ENCODE results near the gene COMMD6.

Gene COMMD6

DNA sequence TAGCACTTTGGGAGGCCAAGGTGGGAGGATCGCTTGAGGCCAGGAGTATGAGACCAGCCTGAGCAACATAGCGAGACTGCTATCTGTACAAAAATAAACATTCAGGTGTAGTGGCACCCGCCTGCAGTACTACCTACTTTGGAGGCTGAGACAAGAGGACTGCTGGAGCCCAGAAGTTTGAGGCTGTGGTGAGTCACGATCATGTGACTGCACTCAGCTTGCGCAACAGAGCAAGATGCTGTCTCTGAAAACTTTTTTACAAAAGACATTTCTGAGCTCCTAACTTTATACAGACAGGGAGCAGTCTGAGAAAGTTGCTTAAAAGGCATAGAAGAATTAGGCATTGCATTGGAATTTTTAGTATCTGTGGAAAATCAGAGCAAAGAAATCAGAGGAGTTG, 45.3 kb downstream of the COMMD6 start:
- Histone ChIP-seq H3K36me3 (ENCODE audit: insufficient read depth, insufficient read length, low read length) (no peaks in the 10 kb centered on the region), H3K27me3 (ENCODE audit: insufficient read depth, insufficient read length) (no peaks in the 10 kb centered on the region), H3K9ac (ENCODE audit: insufficient read length, low read depth) (no peak overlapping the region), H3K4me1 (ENCODE audit: insufficient read depth, insufficient read length) (no peaks in the 10 kb centered on the region), H3K4me3 (ENCODE audit: insufficient read length, low read depth) (no peak overlapping the region), H3K9me3 (ENCODE audit: insufficient read depth, low read length) (0 out of 2 replicates have a peak, but pooled peaks cover 4% of the 10 kb centered on the region)
- TF ChIP-seq ZNF274 (IDR thresholded peaks at IDR 0.05; ENCODE audit: low read depth, low read length): no peak
- no peak for TF ChIP-seq YY1 (IDR thresholded peaks at IDR 0.05; ENCODE audit: insufficient read depth, insufficient read length)
- TF ChIP-seq SUZ12 (IDR thresholded peaks at IDR 0.05; ENCODE audit: extremely low read depth, insufficient read depth, insufficient read length): no peak
- DNase-seq (ENCODE audit: low read depth, low spot score): no peak

DNA sequence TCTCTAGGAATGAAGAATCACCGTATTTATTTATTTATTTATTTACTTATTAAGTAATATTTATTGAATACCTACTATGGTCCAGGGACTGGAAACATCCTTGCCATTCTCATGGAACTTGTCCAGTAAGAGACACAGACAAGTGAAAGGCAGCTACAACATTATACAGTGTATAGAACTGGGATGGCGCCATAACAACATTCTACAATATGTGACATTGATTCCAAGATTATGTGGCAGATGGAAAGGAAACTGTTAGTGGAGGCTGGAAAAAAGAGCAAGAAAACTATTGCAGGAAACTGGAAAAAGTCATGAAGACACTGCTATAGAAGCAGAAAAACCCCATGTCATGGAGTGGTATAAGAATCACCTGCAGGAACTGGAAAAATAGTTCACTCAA, 46.3 kb downstream of the COMMD6 start:
- H3K36me3 ChIP-seq (ENCODE audit: insufficient read depth, insufficient read length, low read length): no peaks in the 10 kb centered on the region
- H3K9ac ChIP-seq (ENCODE audit: insufficient read length, low read depth): no peak overlapping the region
- no peaks in the 10 kb centered on the region for H3K27me3 ChIP-seq (ENCODE audit: insufficient read depth, insufficient read length)
- H3K4me3 ChIP-seq (ENCODE audit: insufficient read length, low read depth): no peak overlapping the region
- DNase-seq (ENCODE audit: low read depth, low spot score): no peak
- TF ChIP-seq SUZ12 (IDR thresholded peaks at IDR 0.05; ENCODE audit: extremely low read depth, insufficient read depth, insufficient read length) (no peak), YY1 (IDR thresholded peaks at IDR 0.05; ENCODE audit: insufficient read depth, insufficient read length) (no peak), ZNF274 (IDR thresholded peaks at IDR 0.05; ENCODE audit: low read depth, low read length) (no peak)
- H3K4me1 ChIP-seq (ENCODE audit: insufficient read depth, insufficient read length): no peaks in the 10 kb centered on the region
- 0 out of 2 replicates have a peak, but pooled peaks cover 4% of the 10 kb centered on the region for H3K9me3 ChIP-seq (ENCODE audit: insufficient read depth, low read length)

DNA sequence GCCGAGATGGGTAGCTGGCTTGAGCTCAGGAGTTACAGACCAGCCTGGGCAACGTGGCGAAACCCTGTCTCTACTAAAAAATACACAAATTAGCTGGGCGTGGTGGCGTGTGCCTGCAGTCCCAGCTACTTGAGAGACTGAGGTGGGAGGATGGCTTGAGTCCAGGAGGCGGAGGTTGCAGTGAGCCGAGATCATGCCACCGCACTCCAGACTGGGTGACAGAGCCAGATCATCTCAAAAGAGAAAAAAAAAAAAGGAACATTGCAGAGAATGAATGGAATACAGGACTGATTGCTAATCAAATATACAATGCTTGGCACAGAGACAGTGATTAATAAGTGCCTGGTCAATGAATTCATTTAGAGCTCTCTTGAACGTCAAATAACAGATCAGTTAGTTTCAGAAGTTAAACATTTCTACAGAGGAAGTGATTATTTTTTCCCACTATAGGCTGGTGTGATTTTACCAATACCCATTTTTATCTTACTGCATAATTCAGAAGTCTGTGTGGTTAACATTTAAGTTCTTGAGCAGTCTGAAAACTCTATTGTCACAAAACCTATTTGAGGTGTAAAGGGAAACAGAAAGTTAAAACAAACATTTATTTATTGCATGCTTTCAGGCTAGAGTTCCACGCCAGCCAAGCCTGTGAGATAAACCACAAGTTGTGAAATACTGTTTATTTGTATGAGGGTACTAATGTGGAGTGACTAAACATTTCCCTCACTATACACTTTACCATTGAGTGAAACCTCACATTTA, 48.0 kb downstream of the COMMD6 start:
- no peak overlapping the region for H3K9ac ChIP-seq (ENCODE audit: insufficient read length, low read depth)
- DNase-seq (ENCODE audit: low read depth, low spot score): no peak

DNA sequence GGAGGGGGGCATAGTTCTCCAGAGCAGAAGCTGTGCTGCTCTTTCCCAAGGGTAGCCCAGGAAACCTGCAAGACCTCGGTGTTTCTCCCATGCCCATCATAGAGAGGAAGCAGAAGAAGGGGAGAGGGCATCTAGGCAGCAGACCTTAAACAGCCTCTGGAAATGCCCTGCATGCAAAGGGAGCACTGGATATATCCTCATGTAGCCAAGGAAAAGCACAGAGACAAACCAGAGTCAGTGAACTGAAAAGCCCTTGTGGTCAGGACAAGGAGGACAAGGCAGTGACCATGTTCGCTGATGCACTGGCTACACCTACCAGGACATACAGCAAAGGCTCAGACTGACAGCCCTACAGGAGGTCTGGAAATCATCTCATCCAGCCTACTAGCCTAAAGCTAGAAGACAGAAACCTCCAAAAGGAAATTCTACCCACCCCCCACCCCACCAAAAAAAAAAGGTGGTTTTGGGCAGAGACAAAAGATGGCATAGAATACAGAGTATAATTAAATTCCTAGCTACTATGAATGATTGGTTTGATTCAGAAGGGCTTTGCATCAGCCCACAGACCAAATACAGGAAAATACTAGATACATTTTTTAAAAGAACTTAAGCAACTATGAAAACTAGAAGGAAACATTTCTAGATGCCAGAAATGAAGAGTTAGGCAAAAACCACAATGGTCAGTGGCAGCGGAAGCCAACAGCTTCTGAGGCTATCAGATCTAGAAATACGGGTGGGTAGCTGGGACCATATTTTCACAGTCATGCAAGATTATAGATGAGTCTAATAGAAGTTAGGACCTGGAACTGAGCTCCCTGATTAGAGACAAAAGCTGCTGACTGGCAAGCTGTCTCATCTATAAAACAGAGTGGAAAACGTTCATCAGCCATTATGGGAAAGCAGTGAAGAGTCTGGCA, 51.2 kb downstream of the COMMD6 start:
- no peak overlapping the region for H3K9ac ChIP-seq (ENCODE audit: insufficient read length, low read depth)
- no peak overlapping the region for H3K4me3 ChIP-seq (ENCODE audit: insufficient read length, low read depth)
- DNase-seq (ENCODE audit: low read depth, low spot score): no peak
- H3K36me3 ChIP-seq (ENCODE audit: insufficient read depth, insufficient read length, low read length): no peaks in the 10 kb centered on the region
- no peaks in the 10 kb centered on the region for H3K9me3 ChIP-seq (ENCODE audit: insufficient read depth, low read length)
- H3K4me1 ChIP-seq (ENCODE audit: insufficient read depth, insufficient read length): no peaks in the 10 kb centered on the region
- no peak for TF ChIP-seq ZNF274 (IDR thresholded peaks at IDR 0.05; ENCODE audit: low read depth, low read length)
- no peak for TF ChIP-seq SUZ12 (IDR thresholded peaks at IDR 0.05; ENCODE audit: extremely low read depth, insufficient read depth, insufficient read length)
- no peak for TF ChIP-seq YY1 (IDR thresholded peaks at IDR 0.05; ENCODE audit: insufficient read depth, insufficient read length)
- no peaks in the 10 kb centered on the region for H3K27me3 ChIP-seq (ENCODE audit: insufficient read depth, insufficient read length)

More for the DNA sequence above, 48.0 kb downstream of the COMMD6 start:
- TF ChIP-seq SUZ12 (IDR thresholded peaks at IDR 0.05; ENCODE audit: extremely low read depth, insufficient read depth, insufficient read length) (no peak), YY1 (IDR thresholded peaks at IDR 0.05; ENCODE audit: insufficient read depth, insufficient read length) (no peak), ZNF274 (IDR thresholded peaks at IDR 0.05; ENCODE audit: low read depth, low read length) (no peak)
- no peaks in the 10 kb centered on the region for H3K27me3 ChIP-seq (ENCODE audit: insufficient read depth, insufficient read length)
- H3K36me3 ChIP-seq (ENCODE audit: insufficient read depth, insufficient read length, low read length): no peaks in the 10 kb centered on the region
- 0 out of 2 replicates have a peak, but pooled peaks cover 4% of the 10 kb centered on the region for H3K9me3 ChIP-seq (ENCODE audit: insufficient read depth, low read length)
- no peak overlapping the region for H3K4me3 ChIP-seq (ENCODE audit: insufficient read length, low read depth)
- no peaks in the 10 kb centered on the region for H3K4me1 ChIP-seq (ENCODE audit: insufficient read depth, insufficient read length)

DNA sequence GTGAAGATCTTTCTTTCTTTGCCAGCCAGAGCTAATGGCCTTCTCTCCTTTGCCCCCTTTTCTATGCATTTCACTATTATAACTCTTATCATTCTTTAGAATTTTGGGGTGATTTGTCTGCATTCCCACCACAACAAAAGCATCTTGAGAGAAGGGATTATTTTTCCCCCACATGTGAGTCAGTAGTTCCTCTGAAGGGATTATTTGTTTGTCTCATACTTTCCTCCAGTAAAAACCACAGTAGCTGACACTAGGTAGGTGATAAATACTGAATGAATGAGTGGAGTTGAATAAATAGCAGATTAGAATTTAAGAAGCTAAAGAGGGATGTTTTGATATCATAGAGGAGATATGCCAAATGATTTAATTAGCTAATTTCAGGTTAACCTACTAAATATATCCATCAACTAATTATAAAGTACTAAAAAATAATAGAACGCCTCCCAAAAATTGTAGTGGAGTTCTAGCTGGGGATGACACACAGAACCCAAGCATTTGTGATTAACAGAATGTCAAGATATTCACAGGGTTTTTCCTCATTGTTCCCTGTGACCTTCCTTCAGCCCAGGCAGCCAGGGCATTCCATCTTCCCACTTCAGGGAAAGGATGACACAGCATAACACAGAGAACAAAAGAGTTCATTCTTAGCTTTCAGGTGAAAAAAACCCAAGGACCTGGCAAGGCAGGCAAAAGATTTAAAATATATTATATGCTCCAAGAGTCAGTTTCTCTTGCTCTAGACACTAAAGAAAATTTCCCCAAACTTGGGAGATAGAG, 52.2 kb downstream of the COMMD6 start:
- no peak for DNase-seq (ENCODE audit: low read depth, low spot score)
- Histone ChIP-seq H3K9ac (ENCODE audit: insufficient read length, low read depth) (no peak overlapping the region), H3K4me1 (ENCODE audit: insufficient read depth, insufficient read length) (no peaks in the 10 kb centered on the region)

DNA sequence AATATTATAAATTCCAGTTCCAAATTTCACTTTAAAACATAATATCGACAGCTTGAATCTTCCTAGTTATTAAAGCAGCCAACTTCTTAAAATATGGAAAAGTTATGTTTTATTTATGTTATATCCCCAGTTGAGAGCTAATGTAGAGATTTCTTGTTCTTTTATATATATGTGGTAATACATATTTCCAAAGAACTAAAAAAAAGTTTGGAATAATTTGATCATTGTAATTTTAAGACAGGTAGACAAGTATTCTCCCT, 54.9 kb downstream of the COMMD6 start:
- TF ChIP-seq SUZ12 (IDR thresholded peaks at IDR 0.05; ENCODE audit: extremely low read depth, insufficient read depth, insufficient read length): no peak
- TF ChIP-seq ZNF274 (IDR thresholded peaks at IDR 0.05; ENCODE audit: low read depth, low read length): no peak
- TF ChIP-seq YY1 (IDR thresholded peaks at IDR 0.05; ENCODE audit: insufficient read depth, insufficient read length): no peak
- H3K4me3 ChIP-seq (ENCODE audit: insufficient read length, low read depth): peak overlapping the region; percentile 68

More for the DNA sequence above, 52.2 kb downstream of the COMMD6 start:
- Histone ChIP-seq H3K4me3 (ENCODE audit: insufficient read length, low read depth) (no peak overlapping the region), H3K36me3 (ENCODE audit: insufficient read depth, insufficient read length, low read length) (no peaks in the 10 kb centered on the region), H3K27me3 (ENCODE audit: insufficient read depth, insufficient read length) (peaks cover 4% of the 10 kb centered on the region), H3K9me3 (ENCODE audit: insufficient read depth, low read length) (no peaks in the 10 kb centered on the region)
- TF ChIP-seq ZNF274 (IDR thresholded peaks at IDR 0.05; ENCODE audit: low read depth, low read length) (no peak), SUZ12 (IDR thresholded peaks at IDR 0.05; ENCODE audit: extremely low read depth, insufficient read depth, insufficient read length) (no peak), YY1 (IDR thresholded peaks at IDR 0.05; ENCODE audit: insufficient read depth, insufficient read length) (no peak)

More for the DNA sequence above, 54.9 kb downstream of the COMMD6 start:
- no peaks in the 10 kb centered on the region for H3K9me3 ChIP-seq (ENCODE audit: insufficient read depth, low read length)
- no peak for DNase-seq (ENCODE audit: low read depth, low spot score)
- no peaks in the 10 kb centered on the region for H3K36me3 ChIP-seq (ENCODE audit: insufficient read depth, insufficient read length, low read length)
- peaks cover 4% of the 10 kb centered on the region for H3K27me3 ChIP-seq (ENCODE audit: insufficient read depth, insufficient read length)
- H3K4me1 ChIP-seq (ENCODE audit: insufficient read depth, insufficient read length): no peaks in the 10 kb centered on the region
- H3K9ac ChIP-seq (ENCODE audit: insufficient read length, low read depth): no peak overlapping the region

All from NT2/D1 (cell line).